HepG2 (cell line): ENCODE data around the gene ACTN4. TPM values are rescaled to one million over a fixed set of nuclear protein-coding genes. Genes with fewer than 3 reads are reported as not detected.

ENCODE experiments used
- ATAC-seq: fragments of 200-7000 bp; cut with Tn5 transposase; 3 replicates; pipeline ENCODE4 v1.9.1; 2020; ENCODE audit warnings: mild to moderate bottlenecking, moderate library complexity
- BruUV-seq: library from RNA; stranded (reverse); fragments of 400-500 nt; replicated peaks from 2 replicates; lab custom pipeline; 2021; lab: Mats Ljungman, UMichigan
- CTCF ChIA-PET: fragments of 300-600 bp; formaldehyde crosslinking; extraction: SDS; loops from one replicate; lab custom pipeline; 2021; ENCODE audit warnings: low total read pairs, inconsistent platforms, low intra/inter-chr PET ratio; lab: Yijun Ruan, JAX
- POLR2A ChIA-PET: fragments of 350-600 bp; sonication (Branson Sonifier 250); formaldehyde crosslinking; loops from one replicate; lab custom pipeline; 2020; ENCODE audit warnings: antibody characterized with exemption, inconsistent platforms; lab: Yijun Ruan, JAX
- DNase-seq: peaks from one replicate; pipeline ENCODE4 v3.0.0-alpha.2; 2015; ENCODE audit warnings: low spot score
- FAIRE-seq: peaks from 3 replicates; lab custom pipeline; 2011; peaks lifted over from hg19 to GRCh38; lab: Jason Lieb, UNC
- H2AFZ ChIP-seq: one replicate; pipeline ENCODE4 v1.6.1; 2011; ENCODE audit warnings: low read length, inconsistent platforms
- H3K27ac ChIP-seq: fragments of 300-600 bp; 3 replicates; pipeline ENCODE4 v1.8.0; 2011; ENCODE audit warnings: mixed run types, mild to moderate bottlenecking, mixed read lengths, low read length, inconsistent platforms; ENCODE audit not compliant: insufficient read depth; ENCODE audit errors: extremely low read length
- H3K27me3 ChIP-seq, 2 experiments: fragments of 200-600 bp in 1 of 2; 2 replicates in 1 of 2; 3 replicates in 1 of 2; pipeline versions ENCODE4 v1.6.0 to v1.8.0; 2011; ENCODE audit warnings: low read length in 2 of 2, mild to moderate bottlenecking in 2 of 2, moderate library complexity in 2 of 2, inconsistent platforms in 1 of 2; ENCODE audit not compliant: insufficient read depth in 2 of 2, control insufficient read depth in 1 of 2
- H3K36me3 ChIP-seq, 2 experiments: fragments of 200-600 bp in 1 of 2; replicated peaks in 1 of 2; 2 replicates in 1 of 2; 3 replicates in 1 of 2; pipeline versions ENCODE4 v1.5.1 to v1.8.0; 2011; ENCODE audit warnings: low read length in 2 of 2, inconsistent platforms in 1 of 2; ENCODE audit not compliant: insufficient read depth in 2 of 2, control insufficient read depth in 1 of 2
- H3K4me1 ChIP-seq: 2 replicates; pipeline ENCODE4 v1.5.1; 2012; ENCODE audit warnings: low read length, inconsistent platforms; ENCODE audit not compliant: insufficient read depth
- H3K4me2 ChIP-seq: 2 replicates; pipeline ENCODE4 v1.6.0; 2011; ENCODE audit warnings: low read depth, low read length, inconsistent platforms
- H3K4me3 ChIP-seq, 3 experiments: fragments of 200-600 bp in 1 of 3; sonication (generic), shearing (Covaris generic) in 1 of 3; replicated peaks in 1 of 3; 2 replicates each; pipeline ENCODE4 v1.5.1; 2011 to 2016; ENCODE audit warnings: low read length in 3 of 3, inconsistent platforms in 2 of 3, low read depth in 2 of 3, mild to moderate bottlenecking in 2 of 3, control low read depth in 1 of 3, mixed read lengths in 1 of 3; ENCODE audit not compliant: insufficient read depth in 1 of 3
- H3K79me2 ChIP-seq: one replicate; pipeline ENCODE4 v1.6.1; 2011; ENCODE audit warnings: low read length, inconsistent platforms; ENCODE audit not compliant: insufficient read depth
- H3K9ac ChIP-seq: 2 replicates; pipeline ENCODE4 v1.6.0; 2011; ENCODE audit warnings: mild to moderate bottlenecking, low read depth, low read length, inconsistent platforms; ENCODE audit not compliant: insufficient read depth
- H3K9me3 ChIP-seq: 2 replicates; pipeline ENCODE4 v1.5.1; 2012; ENCODE audit warnings: mild to moderate bottlenecking, low read length
- H4K20me1 ChIP-seq: 2 replicates; pipeline ENCODE4 v1.6.0; 2011; ENCODE audit warnings: inconsistent platforms, mild to moderate bottlenecking, low read length, moderate library complexity; ENCODE audit not compliant: insufficient read depth
- ARID4A ChIP-seq: sonication (generic); formaldehyde crosslinking; IDR thresholded peaks from 2 replicates; pipeline ENCODE4 v1.5.0; 2020; ENCODE audit warnings: mild to moderate bottlenecking, missing genetic modification reagents, borderline replicate concordance
- EP300 ChIP-seq, 3 experiments: sonication (generic) in 1 of 3; formaldehyde crosslinking in 1 of 3; IDR thresholded peaks; 2 replicates each; pipeline versions ENCODE4 v1.5.1 to v1.6.1; 2011 to 2020; ENCODE audit warnings: low read depth in 2 of 3, low read length in 2 of 3, borderline replicate concordance in 1 of 3, improper control_type of control experiment in 1 of 3, mild to moderate bottlenecking in 1 of 3, missing genetic modification reagents in 1 of 3, moderate library complexity in 1 of 3
- KDM1A ChIP-seq: IDR thresholded peaks from 2 replicates; pipeline ENCODE4 v1.6.1; 2016; ENCODE audit warnings: missing compliant biosample characterization
- MEIS1 ChIP-seq: sonication (generic); formaldehyde crosslinking; IDR thresholded peaks from 2 replicates; pipeline ENCODE4 v1.9.0; 2021; ENCODE audit warnings: mild to moderate bottlenecking, missing genetic modification reagents, moderate library complexity, borderline replicate concordance
- NFKB2 ChIP-seq: sonication (generic); formaldehyde crosslinking; IDR thresholded peaks from 2 replicates; pipeline ENCODE4 v1.4.0; 2020; ENCODE audit warnings: missing genetic modification reagents, borderline replicate concordance
- NR2C2 ChIP-seq: sonication (generic); formaldehyde crosslinking; IDR thresholded peaks from 2 replicates; pipeline ENCODE4 v1.4.0; 2020; ENCODE audit warnings: missing genetic modification reagents, mild to moderate bottlenecking, moderate library complexity, borderline replicate concordance
- TCF7L2 ChIP-seq: IDR thresholded peaks from 2 replicates; pipeline ENCODE4 v1.6.1; 2011; ENCODE audit warnings: mild to moderate bottlenecking, low read depth, low read length, moderate library complexity
- TEF ChIP-seq: sonication (generic); formaldehyde crosslinking; IDR thresholded peaks from 2 replicates; pipeline ENCODE4 v1.5.0; 2020; ENCODE audit warnings: missing genetic modification reagents
- U2AF2 ChIP-seq: fragments of 200-400 bp; formaldehyde crosslinking; IDR thresholded peaks from 2 replicates; pipeline ENCODE4 v1.6.1; 2017; ENCODE audit warnings: low read depth, mild to moderate bottlenecking, low read length
- XBP1 ChIP-seq: sonication (generic); formaldehyde crosslinking; IDR thresholded peaks from 2 replicates; pipeline ENCODE4 v1.5.0; 2020; ENCODE audit warnings: missing genetic modification reagents
- ZNF136 ChIP-seq: sonication (generic); formaldehyde crosslinking; IDR thresholded peaks from 2 replicates; pipeline ENCODE4 v1.8.1; 2022; ENCODE audit warnings: low read depth, mild to moderate bottlenecking, moderate library complexity, missing genetic modification reagents
- ZNF232 ChIP-seq: sonication (generic); formaldehyde crosslinking; IDR thresholded peaks from 2 replicates; pipeline ENCODE4 v1.4.0; 2020; ENCODE audit warnings: missing genetic modification reagents, borderline replicate concordance
- ZNF644 ChIP-seq: IDR thresholded peaks from 2 replicates; pipeline ENCODE4 v1.6.1; 2016; ENCODE audit warnings: low read depth
- ZSCAN9 ChIP-seq: IDR thresholded peaks from 2 replicates; pipeline ENCODE4 v1.6.1; 2016; ENCODE audit warnings: borderline replicate concordance
- WGBS: methylation state at CpG from one replicate; pipeline ENCODE4 v1.1.6; 2017; ENCODE audit warnings: low lambda C conversion rate; 5-methylcytosine and 5-hydroxymethylcytosine counted together
- in situ Hi-C: cut with HindIII; loops from 2 replicates; pipeline ENCODE4 v1.10.0; 2017; ENCODE audit warnings: low pct_unique_long_range_greater_than_20kb; ENCODE audit not compliant: extremely low pct_ligation_motif_present
- intact Hi-C: fragments of 100-400 bp; cut with micrococcal nuclease; formaldehyde crosslinking; loops from one replicate; pipeline ENCODE4 v1.10.0; 2022; ENCODE audit not compliant: unreplicated experiment
- polyA plus RNA-seq, 8 experiments: library from polyadenylated mRNA; depleted of rRNA in 3 of 8; stranded (reverse) in 7 of 8; unstranded in 1 of 8; fragments of >200 nt; fragmentation: Illumina TruSeq in 4 of 8; extraction: Trizol in 4 of 8; gene quantifications; 2 replicates each; pipeline versions ENCODE4 v1.2.1 to v1.2.3, GENCODE V29; 2011 to 2016; ENCODE audit warnings: low read depth in 4 of 8, missing spikeins in 1 of 8, mixed read lengths in 1 of 8; ENCODE audit not compliant: insufficient read depth in 1 of 8
- total RNA-seq, 5 experiments: library from RNA; depleted of rRNA; stranded (reverse); fragments of >200 nt; fragmentation: Illumina TruSeq; extraction: Trizol; gene quantifications; 2 replicates each; pipeline ENCODE4 v1.2.3, GENCODE V29; 2016; ENCODE audit warnings: low read depth in 1 of 5
- TF ChIP-seq, protein P1 (sequence below): sonication (generic); formaldehyde crosslinking; IDR thresholded peaks from 2 replicates; pipeline ENCODE4 v1.8.1; 2022; ENCODE audit warnings: mild to moderate bottlenecking, missing genetic modification reagents
- TF ChIP-seq, protein P2 (sequence below): sonication (generic); formaldehyde crosslinking; IDR thresholded peaks from 2 replicates; pipeline ENCODE4 v1.8.0; 2022; ENCODE audit warnings: mild to moderate bottlenecking, missing genetic modification reagents, moderate library complexity

ACTN4 gene
- total and polyA plus RNA-seq, 2 of the 13 experiments (the other 11 are each of a cell fraction or from before 2014, with no cell fraction given) = 171 to 192 TPM

DNA sequence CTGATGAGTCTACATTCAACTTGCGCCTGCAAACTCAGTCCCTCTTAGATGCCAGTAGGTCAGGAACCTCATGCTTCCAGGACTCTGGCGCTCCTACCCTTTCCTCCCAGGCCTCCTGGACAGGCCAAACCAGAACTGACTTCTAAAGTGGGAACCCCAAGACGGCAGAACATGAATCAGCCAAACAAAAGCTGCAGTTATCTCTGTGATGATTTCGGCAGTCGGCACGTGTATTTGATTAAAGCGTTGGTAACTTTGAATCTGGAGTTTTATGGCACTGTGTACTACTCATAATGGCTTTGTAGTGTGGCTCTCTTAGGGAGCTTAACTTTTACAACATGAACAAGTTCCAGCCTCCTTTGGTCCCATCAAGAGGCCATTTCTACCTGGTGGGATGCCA is 13.7 kb downstream of the ACTN4 start (continued):
- TF ChIP-seq NR2C2 (CRISPR knock-in tag) (no peak), NFKB2 (CRISPR knock-in tag) (no peak)

GRCh38 chr19:38661996-38662395 is 14.5 kb downstream of the ACTN4 start:
- Histone ChIP-seq H3K36me3 (peaks cover 17 to 57% of the 10 kb centered on the region in 2 experiments), H2AFZ (no peak overlapping the region), H3K79me2 (peaks cover 96% of the 10 kb centered on the region), H3K27ac (no peak overlapping the region), H3K9ac (no peak overlapping the region), H3K4me2 (no peak overlapping the region), H4K20me1 (peaks cover 90% of the 10 kb centered on the region), H3K27me3 (no peaks in the 10 kb centered on the region), H3K4me3 (no peak overlapping the region), H3K9me3 (no peaks in the 10 kb centered on the region), H3K4me1 (peaks cover 98% of the 10 kb centered on the region)
- DNase-seq = no peak
- 80% methylated on average over 1 of the region's 1 CpG for whole genome bisulfite sequencing
- in situ Hi-C loops = no loop called here
- ATAC-seq = no peak
- ChIA-PET CTCF (no interaction called here), POLR2A (interaction anchor here (1.3 to 2.6 kb wide), 4 partner anchors 9 to 22 kb away, joined by 5 to 8 read pairs (median 8); partner anchors contain the start of gene ACTN4)
- intact Hi-C loops = no loop called here
- TF ChIP-seq XBP1 (no peak), MEIS1 (no peak), TEF (CRISPR knock-in tag) (no peak), ZNF136 (CRISPR knock-in tag) (no peak), ZNF644 (CRISPR knock-in tag) (no peak), ARID4A (CRISPR knock-in tag) (no peak), EP300 (IDR thresholded peaks at IDR 0.05; ENCODE audit: low read depth in 2 of 2, low read length in 2 of 2) (no peak), EP300 (CRISPR knock-in tag; IDR thresholded peaks at IDR 0.05; ENCODE audit: borderline replicate concordance) (no peak), ZNF232 (CRISPR knock-in tag) (no peak), ZSCAN9 (CRISPR knock-in tag) (no peak), U2AF2 (no peak), TCF7L2 (no peak), KDM1A (CRISPR knock-in tag) (no peak)
- TF ChIP-seq, protein P1, sequence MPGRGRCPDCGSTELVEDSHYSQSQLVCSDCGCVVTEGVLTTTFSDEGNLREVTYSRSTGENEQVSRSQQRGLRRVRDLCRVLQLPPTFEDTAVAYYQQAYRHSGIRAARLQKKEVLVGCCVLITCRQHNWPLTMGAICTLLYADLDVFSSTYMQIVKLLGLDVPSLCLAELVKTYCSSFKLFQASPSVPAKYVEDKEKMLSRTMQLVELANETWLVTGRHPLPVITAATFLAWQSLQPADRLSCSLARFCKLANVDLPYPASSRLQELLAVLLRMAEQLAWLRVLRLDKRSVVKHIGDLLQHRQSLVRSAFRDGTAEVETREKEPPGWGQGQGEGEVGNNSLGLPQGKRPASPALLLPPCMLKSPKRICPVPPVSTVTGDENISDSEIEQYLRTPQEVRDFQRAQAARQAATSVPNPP = no peak
- TF ChIP-seq, protein P2, sequence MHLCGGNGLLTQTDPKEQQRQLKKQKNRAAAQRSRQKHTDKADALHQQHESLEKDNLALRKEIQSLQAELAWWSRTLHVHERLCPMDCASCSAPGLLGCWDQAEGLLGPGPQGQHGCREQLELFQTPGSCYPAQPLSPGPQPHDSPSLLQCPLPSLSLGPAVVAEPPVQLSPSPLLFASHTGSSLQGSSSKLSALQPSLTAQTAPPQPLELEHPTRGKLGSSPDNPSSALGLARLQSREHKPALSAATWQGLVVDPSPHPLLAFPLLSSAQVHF (CRISPR knock-in tag) = no peak
- no peak for FAIRE-seq
- BruUV-seq = no TSS peak
